ENCODE results near the gene OSBPL5.

OSBPL5 gene

GRCh38 chr11:3099178-3099577 is 65.9 kb downstream of the OSBPL5 start:
- no peak for TF ChIP-seq CTCF (IDR thresholded peaks at IDR 0.05; ENCODE audit: extremely low read depth, insufficient read depth, missing control alignments)
- no peak for DNase-seq (ENCODE audit: low spot score)
- in situ Hi-C loops (cut with MboI; ENCODE audit: low pct_unique_long_range_greater_than_20kb, low sequenced_read_pairs, unreplicated experiment): no loop called here

- in situ Hi-C loops (cut with MboI; ENCODE audit: low pct_unique_long_range_greater_than_20kb, low sequenced_read_pairs, unreplicated experiment): no loop called here
- TF ChIP-seq CTCF (IDR thresholded peaks at IDR 0.05; ENCODE audit: extremely low read depth, insufficient read depth, missing control alignments): no peak
- DNase-seq (ENCODE audit: low spot score): no peak
These were observed 68.1 kb downstream of the OSBPL5 start for GRCh38 chr11:3096909-3097530.

GRCh38 chr11:3095712-3096361 is 69.3 kb downstream of the OSBPL5 start:
- in situ Hi-C loops (cut with MboI; ENCODE audit: low pct_unique_long_range_greater_than_20kb, low sequenced_read_pairs, unreplicated experiment): no loop called here
- TF ChIP-seq CTCF (IDR thresholded peaks at IDR 0.05; ENCODE audit: extremely low read depth, insufficient read depth, missing control alignments): no peak
- no peak for DNase-seq (ENCODE audit: low spot score)

GRCh38 chr11:3094223-3094824 is 70.8 kb downstream of the OSBPL5 start:
- in situ Hi-C loops (cut with MboI; ENCODE audit: low pct_unique_long_range_greater_than_20kb, low sequenced_read_pairs, unreplicated experiment): no loop called here
- no peak for TF ChIP-seq CTCF (IDR thresholded peaks at IDR 0.05; ENCODE audit: extremely low read depth, insufficient read depth, missing control alignments)
- DNase-seq (ENCODE audit: low spot score): no peak

GRCh38 chr11:3093281-3094191 is 71.6 kb downstream of the OSBPL5 start:
- in situ Hi-C loops (cut with MboI; ENCODE audit: low pct_unique_long_range_greater_than_20kb, low sequenced_read_pairs, unreplicated experiment): no loop called here
- peak; percentile 12 for DNase-seq (ENCODE audit: low spot score)
- TF ChIP-seq CTCF (IDR thresholded peaks at IDR 0.05; ENCODE audit: extremely low read depth, insufficient read depth, missing control alignments): no peak

GRCh38 chr11:3092603-3093141 is 72.4 kb downstream of the OSBPL5 start:
- DNase-seq (ENCODE audit: low spot score): peak; percentile 21
- in situ Hi-C loops (cut with MboI; ENCODE audit: low pct_unique_long_range_greater_than_20kb, low sequenced_read_pairs, unreplicated experiment): no loop called here
- TF ChIP-seq CTCF (IDR thresholded peaks at IDR 0.05; ENCODE audit: extremely low read depth, insufficient read depth, missing control alignments): no peak

Measured in GM13977 (cell line).